Right lobe of liver (tissue), 6 donors: ENCODE results near the gene RBM28. TPM values are rescaled to one million over a fixed set of nuclear protein-coding genes. Genes with fewer than 3 reads are reported as not detected.

Experiments used
- ATAC-seq, 4 donors: fragments of 200-7000 bp; cut with Tn5 transposase; one replicate each; pipeline ENCODE4 v1.9.1; 2020; ENCODE audit warnings: mild to moderate bottlenecking in 4 of 4, moderate library complexity in 4 of 4
- DNase-seq, 3 donors: peaks; one replicate each; pipeline ENCODE4 v3.0.0-alpha.2; 2020
- H3K27ac ChIP-seq, 3 donors: fragments of 200-600 bp; one replicate each; pipeline ENCODE4 v1.8.0; 2022
- H3K27me3 ChIP-seq, 2 donors: fragments of 200-600 bp; one replicate each; pipeline ENCODE4 v1.8.0; 2022
- H3K36me3 ChIP-seq, 4 donors: fragments of 200-600 bp; sonication (generic) in 1 of 4; one replicate each; pipeline versions ENCODE4 v1.5.1 to v1.8.0; 2017 to 2022; ENCODE audit warnings: control low read depth in 1 of 4
- H3K4me1 ChIP-seq, 4 donors: fragments of 200-600 bp; sonication (generic) in 1 of 4; one replicate each; pipeline versions ENCODE4 v1.5.1 to v1.8.0; 2017 to 2022; ENCODE audit warnings: control low read depth in 1 of 4
- H3K4me3 ChIP-seq, 3 donors: fragments of 200-600 bp; one replicate each; pipeline ENCODE4 v1.8.0; 2022
- H3K9me3 ChIP-seq, 4 donors: fragments of 200-600 bp; sonication (generic) in 1 of 4; one replicate each; pipeline versions ENCODE4 v1.5.1 to v1.8.0; 2017 to 2022; ENCODE audit warnings: control low read depth in 1 of 4
- CTCF ChIP-seq, 4 donors: fragments of 200-600 bp in 3 of 4; fragments of 450-650 bp in 1 of 4; IDR thresholded peaks; one replicate each; pipeline versions ENCODE4 v1.5.1 to v1.8.0; 2016 to 2022; ENCODE audit warnings: antibody characterized with exemption in 4 of 4, mild to moderate bottlenecking in 2 of 4
- POLR2A ChIP-seq: fragments of 450-650 bp; IDR thresholded peaks from one replicate; pipeline ENCODE4 v1.6.1; 2017; ENCODE audit warnings: antibody characterized with exemption, mild to moderate bottlenecking
- WGBS: methylation state at CpG from one replicate; pipeline ENCODE4 v1.1.6; 2018; ENCODE audit warnings: low coverage, low lambda C conversion rate; ENCODE audit not compliant: insufficient coverage; ENCODE audit errors: missing lambda C conversion rate; 5-methylcytosine and 5-hydroxymethylcytosine counted together
- intact Hi-C, 2 donors: fragments of 100-400 bp; cut with DNase I; formaldehyde crosslinking; loops; one replicate each; pipeline versions ENCODE4 v1.11.2 to v1.14.1; 2022
- total RNA-seq, 6 experiments: library from RNA; depleted of rRNA in 2 of 6; stranded (reverse); fragments of >200 nt in 2 of 6; fragmentation: NEBNext Ultra II Directional in 3 of 6; extraction: Animal tissue kit (Norgen Biotek cat#: 25700) in 3 of 6; gene quantifications; one replicate each; pipeline versions ENCODE4 v1.1.0 to v1.2.4, GENCODE V29; 2016 to 2023
- donor health status: DM: no; HTN: yes; CAD: no.
- donor health status: DM: no; HTN: no; CAD: no.
- donor health status: DM: no; HTN: no; CAD: no.
- donor health status: DM: no; HTN: yes; CAD: no.
- donor health status: DM: no; HTN: yes; CAD: no.

Gene RBM28
- total RNA-seq, 6 experiments from 2014 or later, result 9.0 to 17.4 (median 11.1) TPM

- H3K4me1 ChIP-seq, result peaks cover 0 to 10% (median 0%) of the 10 kb centered on the region in 4 donors
- no peaks in the 10 kb centered on the region for H3K36me3 ChIP-seq
- 63% methylated on average over 3 of the region's 3 CpGs for WGBS
- H3K9me3 ChIP-seq, result no peaks in the 10 kb centered on the region
- intact Hi-C loops, result loop anchor here in 1 of 2 donors (5.0 kb wide), 1 partner anchor 34 kb away; no protein-coding TSS in a partner anchor
- no peak overlapping the region for H3K4me3 ChIP-seq
- no peak overlapping the region for H3K27ac ChIP-seq
- TF ChIP-seq POLR2A (no peak), CTCF (IDR thresholded peaks at IDR 0.05) (no peak)
- DNase-seq (no peak), ATAC-seq (no peak)
- H3K27me3 ChIP-seq, result peaks cover 0 to 9% of the 10 kb centered on the region in 2 donors
These were observed 9.5 kb upstream of the RBM28 start for GRCh38 chr7:128353189-128353588.

DNA sequence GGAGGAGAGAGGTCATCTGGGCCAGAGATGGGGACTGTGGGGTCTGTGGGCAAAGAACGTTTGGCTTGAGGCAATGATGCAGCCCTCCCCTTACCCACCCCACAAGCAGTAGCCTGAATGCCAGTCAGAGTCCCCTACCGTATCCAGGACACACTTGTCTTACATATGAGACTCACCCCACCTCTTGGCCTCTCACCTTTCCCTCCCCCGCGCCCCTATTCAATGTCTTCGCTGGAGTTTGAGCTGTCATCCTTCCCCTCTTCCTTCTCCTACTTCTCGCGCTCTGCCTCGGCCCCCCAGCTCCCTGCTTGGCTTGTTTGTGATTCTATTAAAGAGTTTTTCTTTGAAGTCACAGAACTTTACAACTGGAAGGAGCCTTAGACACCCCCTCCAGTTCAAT, 8.9 kb upstream of the RBM28 start:
- intact Hi-C loops, result loop anchor here in 1 of 2 donors (5.0 kb wide), 1 partner anchor 35 kb away; no protein-coding TSS in a partner anchor
- DNase-seq (no peak), ATAC-seq (no peak)
- H3K9me3 ChIP-seq, result no peaks in the 10 kb centered on the region
- TF ChIP-seq POLR2A, result no peak
- no peak for TF ChIP-seq CTCF (IDR thresholded peaks at IDR 0.05)
- no peaks in the 10 kb centered on the region for H3K36me3 ChIP-seq
- peaks cover 0 to 9% of the 10 kb centered on the region in 2 donors for H3K27me3 ChIP-seq
- no peak overlapping the region for H3K4me3 ChIP-seq
- WGBS, result 47% methylated on average over 3 of the region's 8 CpGs
- H3K4me1 ChIP-seq, result peaks cover 0 to 10% (median 0%) of the 10 kb centered on the region in 4 donors
- no peak overlapping the region for H3K27ac ChIP-seq

DNA sequence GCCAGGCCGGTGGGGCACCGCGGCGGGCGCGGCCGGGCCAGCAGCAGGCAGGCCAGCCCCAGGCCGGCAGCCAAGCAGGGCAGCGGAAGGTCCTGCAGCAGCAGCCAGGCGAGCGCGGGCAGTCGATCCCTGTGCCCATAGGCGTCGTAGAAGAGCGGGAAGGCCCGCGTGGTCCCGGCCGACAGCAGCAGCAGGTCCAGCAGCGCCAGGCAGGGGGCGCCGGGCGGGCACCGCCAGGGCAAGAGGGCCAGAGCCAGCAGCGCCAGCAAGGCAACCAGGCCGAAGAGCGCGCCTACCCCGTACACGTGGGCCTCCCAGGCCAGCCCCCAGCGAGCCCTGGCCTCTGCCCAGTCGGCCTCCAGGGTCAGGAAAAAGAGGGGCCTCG, 8.4 kb upstream of the RBM28 start:
- Histone ChIP-seq H3K27me3 (peaks cover 0 to 9% of the 10 kb centered on the region in 2 donors), H3K4me1 (peaks cover 0 to 10% (median 0%) of the 10 kb centered on the region in 4 donors), H3K9me3 (no peaks in the 10 kb centered on the region), H3K27ac (no peak overlapping the region), H3K4me3 (peak overlapping the region in 1 of 3 donors; percentile 29), H3K36me3 (no peaks in the 10 kb centered on the region)
- ATAC-seq, result peak; percentile 82 to 87 (median 83)
- intact Hi-C loops, result loop anchor here in 1 of 2 donors (5.0 kb wide), 1 partner anchor 35 kb away; no protein-coding TSS in a partner anchor
- no CpG with 5 or more reads among the region's 34 CpGs for WGBS
- TF ChIP-seq POLR2A (no peak), CTCF (IDR thresholded peaks at IDR 0.05) (peak; percentile 42 to 58 (median 52))
- peak; percentile 70 to 72 (median 71) for DNase-seq

GRCh38 chr7:128351296-128352152, 7.8 kb upstream of the RBM28 start:
- Histone ChIP-seq H3K4me1 (peaks cover 0 to 10% (median 0%) of the 10 kb centered on the region in 4 donors), H3K4me3 (peak overlapping the region in 1 of 3 donors; percentile 29), H3K27me3 (peaks cover 0 to 9% of the 10 kb centered on the region in 2 donors), H3K9me3 (no peaks in the 10 kb centered on the region), H3K27ac (no peak overlapping the region), H3K36me3 (no peaks in the 10 kb centered on the region)
- no peak for TF ChIP-seq POLR2A
- TF ChIP-seq CTCF (IDR thresholded peaks at IDR 0.05), result no peak
- 40% methylated on average over 5 of the region's 97 CpGs for WGBS
- DNase-seq (no peak), ATAC-seq (peak in 1 of 4 donors; percentile 24)
- intact Hi-C loops, result loop anchor here in 1 of 2 donors (5.0 kb wide), 1 partner anchor 36 kb away; no protein-coding TSS in a partner anchor
